H1 (cell line): ENCODE data around the gene TMSB15B. TPM values are rescaled to one million over a fixed set of nuclear protein-coding genes. Genes with fewer than 3 reads are reported as not detected.
"Not testable (repeated sequence)": the region's sequence is repeated elsewhere in the genome, so short reads cannot be mapped to it uniquely, and the experiment has no call there.

Experiments
- CTCF ChIA-PET: fragments of 300-600 bp; sonication (Branson Sonifier 250); formaldehyde crosslinking; loops from one replicate; lab custom pipeline; 2021; ENCODE audit not compliant: partially characterized antibody; lab: Charles Lee
- POLR2A ChIA-PET: fragments of 300-600 bp; sonication (Branson Sonifier 250); formaldehyde crosslinking; loops from one replicate; lab custom pipeline; 2021; ENCODE audit warnings: inconsistent platforms; ENCODE audit not compliant: partially characterized antibody; lab: Charles Lee
- DNase-seq, 2 experiments: peaks; one replicate each; pipeline versions ENCODE4 v3.0.0 to v3.0.0-alpha.2; 2010 to 2022; ENCODE audit warnings: low spot score in 2 of 2, low read depth in 1 of 2, mixed read lengths in 1 of 2
- FAIRE-seq: peaks from 2 replicates; lab custom pipeline; 2011; peaks lifted over from hg19 to GRCh38; lab: Jason Lieb, UNC
- H2AFZ ChIP-seq: 2 replicates; pipeline ENCODE4 v1.8.1; 2012; ENCODE audit warnings: low read length, inconsistent platforms
- H2AK5ac ChIP-seq: 2 replicates; pipeline ENCODE4 v1.6.1; 2013; ENCODE audit warnings: low read depth, low read length
- H2BK120ac ChIP-seq: replicated peaks from 2 replicates; pipeline ENCODE3; 2013; ENCODE audit warnings: low read depth, low read length, inconsistent platforms
- H2BK12ac ChIP-seq: 2 replicates; pipeline ENCODE4 v1.6.1; 2013; ENCODE audit warnings: low read depth, low read length
- H2BK15ac ChIP-seq: 2 replicates; pipeline ENCODE4 v1.6.1; 2013; ENCODE audit warnings: low read length
- H2BK20ac ChIP-seq: 2 replicates; pipeline ENCODE4 v1.6.1; 2013; ENCODE audit warnings: low read length
- H2BK5ac ChIP-seq: 2 replicates; pipeline ENCODE4 v1.6.1; 2013; ENCODE audit warnings: low read depth, low read length
- H3K14ac ChIP-seq: 2 replicates; pipeline ENCODE4 v1.6.1; 2013; ENCODE audit warnings: inconsistent platforms; ENCODE audit not compliant: insufficient read length
- H3K18ac ChIP-seq: 2 replicates; pipeline ENCODE4 v1.6.1; 2013; ENCODE audit warnings: low read length; ENCODE audit errors: extremely low read depth
- H3K23ac ChIP-seq: 2 replicates; pipeline ENCODE4 v1.6.1; 2013; ENCODE audit warnings: inconsistent platforms; ENCODE audit not compliant: insufficient read length
- H3K23me2 ChIP-seq: 2 replicates; pipeline ENCODE4 v1.6.1; 2013; ENCODE audit warnings: low read depth, low read length
- H3K27ac ChIP-seq: 2 replicates; pipeline ENCODE4 v1.6.1; 2011; ENCODE audit warnings: low read depth, low read length, inconsistent platforms
- H3K27me3 ChIP-seq, 4 experiments: replicated peaks in 1 of 4; 1 replicate in 1 of 4; 2 replicates in 3 of 4; pipeline versions ENCODE4 v1.6.1 to v1.8.1; 2011 to 2013; ENCODE audit warnings: low read length in 3 of 4, mild to moderate bottlenecking in 3 of 4, inconsistent platforms in 2 of 4, mixed read lengths in 2 of 4, moderate library complexity in 1 of 4; ENCODE audit not compliant: control insufficient read depth in 3 of 4, insufficient read depth in 3 of 4; ENCODE audit errors: extremely low read depth in 1 of 4
- H3K36me3 ChIP-seq, 4 experiments: 2 replicates each; pipeline versions ENCODE4 v1.6.1 to v1.8.1; 2011 to 2013; ENCODE audit warnings: mild to moderate bottlenecking in 4 of 4, low read length in 3 of 4, moderate library complexity in 2 of 4, control low read depth in 1 of 4, inconsistent platforms in 1 of 4; ENCODE audit not compliant: insufficient read depth in 4 of 4, control insufficient read depth in 2 of 4
- H3K4ac ChIP-seq: replicated peaks from 2 replicates; pipeline ENCODE3; 2013; ENCODE audit warnings: low read length, low read depth, mixed read lengths, inconsistent platforms; ENCODE audit not compliant: insufficient read length
- H3K4me1 ChIP-seq, 4 experiments: replicated peaks in 1 of 4; 1 replicate in 1 of 4; 2 replicates in 3 of 4; pipeline versions ENCODE4 v1.6.1 to v1.8.1; 2011 to 2013; ENCODE audit warnings: low read length in 3 of 4, inconsistent platforms in 2 of 4, mixed read lengths in 1 of 4; ENCODE audit not compliant: insufficient read depth in 4 of 4, control insufficient read depth in 3 of 4
- H3K4me2 ChIP-seq, 2 experiments: 2 replicates each; pipeline versions ENCODE4 v1.6.1 to v1.8.1; 2011 to 2013; ENCODE audit warnings: low read depth in 2 of 2, low read length in 2 of 2, control low read depth in 1 of 2, inconsistent platforms in 1 of 2, mild to moderate bottlenecking in 1 of 2; ENCODE audit not compliant: insufficient read depth in 1 of 2
- H3K4me3 ChIP-seq, 4 experiments: fragments of 200-600, 300-600 bp in 1 of 4; sonication (generic), shearing (Covaris generic), sonication (Bioruptor Twin) in 1 of 4; 2 replicates each; pipeline versions ENCODE4 v1.5.1 to v1.8.1; 2011 to 2016; ENCODE audit warnings: low read length in 4 of 4, low read depth in 3 of 4, control low read depth in 2 of 4, inconsistent platforms in 2 of 4, mild to moderate bottlenecking in 2 of 4, mixed read lengths in 1 of 4, moderate library complexity in 1 of 4; ENCODE audit not compliant: insufficient read depth in 2 of 4; ENCODE audit errors: extremely low read depth in 1 of 4
- H3K56ac ChIP-seq: replicated peaks from 2 replicates; pipeline ENCODE3; 2013; ENCODE audit warnings: low read depth, mild to moderate bottlenecking, mixed read lengths, low read length, inconsistent platforms; ENCODE audit not compliant: insufficient read length
- H3K79me1 ChIP-seq: 2 replicates; pipeline ENCODE4 v1.6.1; 2013; ENCODE audit warnings: low read depth, low read length, control low read depth
- H3K79me2 ChIP-seq, 2 experiments: 2 replicates each; pipeline versions ENCODE4 v1.6.1 to v1.8.1; 2012 to 2013; ENCODE audit warnings: low read length in 2 of 2, mild to moderate bottlenecking in 2 of 2, inconsistent platforms in 1 of 2; ENCODE audit not compliant: insufficient read depth in 2 of 2, control insufficient read depth in 1 of 2
- H3K9ac ChIP-seq, 4 experiments: replicated peaks in 1 of 4; 1 replicate in 1 of 4; 2 replicates in 3 of 4; pipeline versions ENCODE4 v1.6.1 to v1.8.1; 2011 to 2013; ENCODE audit warnings: low read depth in 3 of 4, low read length in 3 of 4, control low read depth in 2 of 4, mild to moderate bottlenecking in 2 of 4, moderate library complexity in 2 of 4, inconsistent platforms in 1 of 4; ENCODE audit errors: extremely low read depth in 1 of 4
- H3K9me3 ChIP-seq, 2 experiments: 2 replicates each; pipeline versions ENCODE4 v1.6.1 to v1.8.1; 2012 to 2013; ENCODE audit warnings: mild to moderate bottlenecking in 2 of 2, moderate library complexity in 2 of 2, control low read depth in 1 of 2, inconsistent platforms in 1 of 2, low read depth in 1 of 2, low read length in 1 of 2, mixed read lengths in 1 of 2; ENCODE audit not compliant: insufficient read depth in 2 of 2
- H4K20me1 ChIP-seq, 2 experiments: replicated peaks in 1 of 2; 2 replicates each; pipeline versions ENCODE3 to v1.8.1; 2011 to 2013; ENCODE audit warnings: inconsistent platforms in 2 of 2, low read length in 2 of 2, mild to moderate bottlenecking in 1 of 2; ENCODE audit not compliant: insufficient read depth in 2 of 2, control insufficient read depth in 1 of 2
- H4K5ac ChIP-seq: 2 replicates; pipeline ENCODE4 v1.6.1; 2013; ENCODE audit warnings: low read length, low read depth, mixed read lengths, inconsistent platforms; ENCODE audit not compliant: insufficient read length
- H4K8ac ChIP-seq: 2 replicates; pipeline ENCODE4 v1.8.0; 2013; ENCODE audit warnings: mild to moderate bottlenecking, moderate library complexity, low read length, inconsistent platforms; ENCODE audit not compliant: insufficient read depth; ENCODE audit errors: extremely low read depth
- H4K91ac ChIP-seq: replicated peaks from 2 replicates; pipeline ENCODE3; 2013; ENCODE audit warnings: low read length, mixed read lengths, inconsistent platforms; ENCODE audit not compliant: insufficient read length
- CEBPB ChIP-seq: IDR thresholded peaks from 2 replicates; pipeline ENCODE4 v1.6.1; 2012; ENCODE audit warnings: low read depth, low read length
- CTBP2 ChIP-seq: IDR thresholded peaks from 2 replicates; pipeline ENCODE4 v1.7.0; 2011; ENCODE audit warnings: borderline replicate concordance, mild to moderate bottlenecking, moderate library complexity, mixed read lengths, low read length; ENCODE audit not compliant: insufficient read depth, insufficient read length
- EP300 ChIP-seq, 2 experiments: IDR thresholded peaks; 1 replicate in 1 of 2; 2 replicates in 1 of 2; pipeline ENCODE4 v1.6.1; 2011 to 2012; ENCODE audit warnings: low read depth in 2 of 2, low read length in 2 of 2, mild to moderate bottlenecking in 2 of 2, borderline replicate concordance in 1 of 2, inconsistent platforms in 1 of 2, moderate library complexity in 1 of 2
- MAFK ChIP-seq: IDR thresholded peaks from 2 replicates; pipeline ENCODE4 v1.6.1; 2012; ENCODE audit warnings: low read depth, mild to moderate bottlenecking, improper control_type of control experiment, low read length
- PHF8 ChIP-seq: fragments of 200-600 bp; sonication (generic); conservative IDR thresholded peaks from 2 replicates; pipeline ENCODE4 v1.7.1; 2012; ENCODE audit warnings: low read depth, mild to moderate bottlenecking, inconsistent platforms, low read length, moderate library complexity
- TAF1 ChIP-seq: IDR thresholded peaks from 2 replicates; pipeline ENCODE4 v1.6.1; 2011; ENCODE audit warnings: mild to moderate bottlenecking, low read depth, low read length
- TAF7 ChIP-seq: optimal IDR thresholded peaks from 2 replicates; pipeline ENCODE3; 2011; ENCODE audit warnings: low read depth, mild to moderate bottlenecking, inconsistent platforms, low read length, moderate library complexity, borderline replicate concordance
- WGBS, 2 experiments: shearing (Covaris generic) in 1 of 2; methylation state at CpG; one replicate each; pipeline versions ENCODE4 v1.1.6 to v1.1.7; 2013 to 2015; ENCODE audit warnings: low lambda C conversion rate in 2 of 2, mixed read lengths in 2 of 2, inconsistent platforms in 1 of 2, low coverage in 1 of 2, missing lambda C conversion rate in 1 of 2; ENCODE audit not compliant: insufficient replicate concordance in 2 of 2, insufficient coverage in 1 of 2, insufficient read length in 1 of 2; ENCODE audit errors: extremely low coverage in 1 of 2, missing lambda C conversion rate in 1 of 2; 5-methylcytosine and 5-hydroxymethylcytosine counted together
- polyA plus RNA-seq, 7 experiments: library from polyadenylated mRNA; depleted of rRNA in 3 of 7; stranded (reverse) in 5 of 7; unstranded in 2 of 7; fragments of >200 nt in 5 of 7; fragments of 200-250 nt in 2 of 7; gene quantifications; 1 replicate in 5 of 7; 2 replicates in 1 of 7; 4 replicates in 1 of 7; pipeline versions ENCODE4 v1.2.1 to v1.2.3, GENCODE V29; 2011 to 2013; ENCODE audit warnings: missing spikeins in 2 of 7, mixed read lengths in 2 of 7
- total RNA-seq: library from RNA; stranded (reverse); fragmentation: NEBNext Ultra II Directional; extraction: Animal tissue kit (Norgen Biotek cat#: 25700); gene quantifications from 2 replicates; pipeline ENCODE4 v1.2.1, GENCODE V29; 2021

Gene TMSB15B
- total and polyA plus RNA-seq, 2 of the 8 experiments (the other 6 are each of a cell fraction or from before 2014, with no cell fraction given): 11.7 to 12.1 TPM

DNA sequence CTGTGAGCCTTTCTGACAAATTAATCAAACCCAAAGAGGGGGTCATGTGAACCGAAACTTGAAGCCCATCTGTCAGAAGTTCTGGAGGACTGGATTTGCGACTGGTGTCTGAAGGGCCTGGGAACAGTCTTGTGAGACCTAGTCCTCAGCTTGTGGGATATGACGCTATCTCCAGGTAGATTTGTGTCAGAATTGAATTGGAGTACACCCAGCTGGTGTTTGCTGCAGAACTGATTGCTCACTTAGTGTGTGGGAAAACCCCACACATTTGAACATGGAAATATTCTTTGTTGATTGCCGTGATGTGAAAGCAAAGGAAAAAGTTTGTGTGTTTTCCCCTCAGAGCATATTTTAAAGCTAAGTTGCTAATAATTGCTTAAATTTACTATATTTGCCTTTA is 30.3 kb upstream of the TMSB15B start (continued):
- TF ChIP-seq CTBP2: no peak
- no peak for TF ChIP-seq PHF8
- TF ChIP-seq TAF7: no peak
- no peak for TF ChIP-seq CEBPB
- no peak for TF ChIP-seq MAFK
- TF ChIP-seq EP300 (IDR thresholded peaks at IDR 0.05; ENCODE audit: borderline replicate concordance in 1 of 2, low read depth in 2 of 2, low read length in 2 of 2): no peak
- TF ChIP-seq TAF1: no peak

DNA sequence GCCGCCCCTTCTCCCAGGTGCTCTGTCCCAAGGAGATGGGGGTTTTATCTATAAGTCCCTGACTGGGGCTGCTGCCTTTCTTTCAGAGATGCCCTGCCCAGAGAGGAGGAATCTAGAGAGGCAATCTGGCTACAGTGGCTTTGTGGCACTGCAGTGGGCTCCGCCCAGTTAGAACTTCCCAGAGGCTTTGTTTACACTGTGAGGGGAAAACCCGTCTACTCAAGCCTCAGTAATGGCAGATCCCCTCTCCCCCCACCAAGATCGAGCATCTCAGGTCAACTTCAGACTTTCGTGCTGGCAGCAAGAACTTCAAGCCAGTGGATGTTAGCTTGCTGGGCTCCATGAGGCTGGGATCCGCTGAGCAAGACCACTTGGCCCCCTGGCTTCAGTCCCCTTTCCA is 22.2 kb upstream of the TMSB15B start:
- H3K4me1 ChIP-seq, H2BK120ac ChIP-seq, H3K79me1 ChIP-seq, H3K18ac ChIP-seq, H3K56ac ChIP-seq, H3K4ac ChIP-seq, H3K4me3 ChIP-seq, H3K27ac ChIP-seq, H2BK5ac ChIP-seq, H4K5ac ChIP-seq, H4K20me1 ChIP-seq, DNase-seq, H3K36me3 ChIP-seq, H3K9ac ChIP-seq, H2AK5ac ChIP-seq, H3K79me2 ChIP-seq, H3K9me3 ChIP-seq, FAIRE-seq, H4K91ac ChIP-seq, H2AFZ ChIP-seq, H3K27me3 ChIP-seq, H3K23ac ChIP-seq, H2BK20ac ChIP-seq, H4K8ac ChIP-seq, H2BK15ac ChIP-seq, POLR2A ChIA-PET, H3K14ac ChIP-seq, H2BK12ac ChIP-seq, H3K4me2 ChIP-seq, H3K23me2 ChIP-seq: not testable (repeated sequence)
- 76% methylated on average over 3 of the region's 6 CpGs; no CpG with 5 or more reads in 1 of the 2 experiments for WGBS, 2 experiments
- CTCF ChIA-PET: interaction anchor here (0.6 to 2.6 kb wide), 7 partner anchors 10 to 95 kb away, joined by 3 to 14 read pairs (median 3); no protein-coding TSS in a partner anchor
